OCI-LY1 (cell line): ENCODE results near the gene EPN2.

Experiments used
- H2AFZ ChIP-seq: fragments of 200-600 bp; sonication (generic), shearing (Covaris generic); 2 replicates; pipeline ENCODE4 v1.6.0; 2014; ENCODE audit warnings: antibody characterized with exemption, mild to moderate bottlenecking, low read length
- H3F3A ChIP-seq: fragments of 200-600 bp; sonication (generic), shearing (Covaris generic); 2 replicates; pipeline ENCODE4 v1.6.0; 2014; ENCODE audit warnings: mild to moderate bottlenecking, antibody characterized with exemption, low read length, moderate library complexity; ENCODE audit not compliant: insufficient read depth
- H3K27ac ChIP-seq: fragments of 200-600 bp; sonication (generic); 2 replicates; pipeline ENCODE4 v1.5.1; 2014; ENCODE audit warnings: low read length, mixed run types, mild to moderate bottlenecking, low read depth; ENCODE audit not compliant: poor library complexity, severe bottlenecking
- H3K27me3 ChIP-seq: fragments of 200-600 bp; sonication (generic); 2 replicates; pipeline ENCODE4 v1.6.0; 2014; ENCODE audit warnings: antibody characterized with exemption, mild to moderate bottlenecking, low read length, moderate library complexity; ENCODE audit not compliant: insufficient read depth
- H3K36me3 ChIP-seq: fragments of 200-600 bp; sonication (generic); 2 replicates; pipeline ENCODE4 v1.6.1; 2014; ENCODE audit warnings: mild to moderate bottlenecking, antibody characterized with exemption, low read length, moderate library complexity, mixed read lengths; ENCODE audit not compliant: insufficient read depth
- H3K4me1 ChIP-seq: fragments of 200-600 bp; sonication (generic); 2 replicates; pipeline ENCODE4 v1.5.1; 2014; ENCODE audit warnings: mild to moderate bottlenecking, low read length, moderate library complexity; ENCODE audit not compliant: insufficient read depth, severe bottlenecking
- H3K4me2 ChIP-seq: fragments of 200-600 bp; sonication (generic), shearing (Covaris generic); 2 replicates; pipeline ENCODE4 v1.6.1; 2014; ENCODE audit warnings: low read length
- H3K4me3 ChIP-seq: fragments of 200-600 bp; sonication (generic); 2 replicates; pipeline ENCODE4 v1.5.1; 2014; ENCODE audit warnings: low read length, low read depth, mild to moderate bottlenecking, mixed read lengths; ENCODE audit not compliant: poor library complexity, severe bottlenecking
- H3K79me2 ChIP-seq: fragments of 200-600 bp; shearing (Covaris generic); 2 replicates; pipeline ENCODE4 v1.6.1; 2016; ENCODE audit warnings: mixed run types, low read length, mixed read lengths; ENCODE audit not compliant: insufficient read depth
- H3K9ac ChIP-seq: fragments of 200-600 bp; sonication (generic), shearing (Covaris generic); 2 replicates; pipeline ENCODE4 v1.6.1; 2014; ENCODE audit warnings: mild to moderate bottlenecking, low read length, mixed read lengths
- H3K9me2 ChIP-seq: fragments of 200-600 bp; sonication (generic), shearing (Covaris generic); 2 replicates; pipeline ENCODE4 v1.6.1; 2014; ENCODE audit warnings: low read depth, mild to moderate bottlenecking, low read length, mixed read lengths
- H3K9me3 ChIP-seq: fragments of 200-600 bp; shearing (Covaris generic); 2 replicates; pipeline ENCODE4 v1.6.1; 2014; ENCODE audit warnings: low read length, mixed read lengths
- H4K20me1 ChIP-seq: fragments of 200-600 bp; sonication (generic), shearing (Covaris generic); 2 replicates; pipeline ENCODE4 v1.6.0; 2016; ENCODE audit warnings: mild to moderate bottlenecking, low read length; ENCODE audit not compliant: insufficient read depth
- CTCF ChIP-seq: fragments of 200-600 bp; sonication (generic), shearing (Covaris generic); IDR thresholded peaks from 2 replicates; pipeline ENCODE4 v1.5.1; 2017; ENCODE audit warnings: mild to moderate bottlenecking, antibody characterized with exemption, low read length, moderate library complexity, mixed read lengths
- EZH2 ChIP-seq: fragments of 200-600 bp; sonication (generic), shearing (Covaris generic); IDR thresholded peaks from 2 replicates; pipeline ENCODE4 v1.8.0; 2017; ENCODE audit warnings: borderline replicate concordance, mixed run types, mild to moderate bottlenecking, antibody characterized with exemption, low read length, moderate library complexity, mixed read lengths

Gene EPN2

GRCh38 chr17:19287651-19288050 is 50.5 kb downstream of the EPN2 start:
- no peak overlapping the region for H3K27ac ChIP-seq
- H3K9me3 ChIP-seq: no peaks in the 10 kb centered on the region
- H3K36me3 ChIP-seq: no peaks in the 10 kb centered on the region
- H3F3A ChIP-seq: no peaks in the 10 kb centered on the region
- peaks cover 4% of the 10 kb centered on the region; the same call in 1 of the 2 replicates for H3K27me3 ChIP-seq
- no peak overlapping the region for H2AFZ ChIP-seq
- no peaks in the 10 kb centered on the region for H3K9me2 ChIP-seq
- TF ChIP-seq EZH2 (no peak), CTCF (no peak)
- H4K20me1 ChIP-seq: no peaks in the 10 kb centered on the region
- no peak overlapping the region for H3K9ac ChIP-seq
- no peak overlapping the region for H3K4me3 ChIP-seq
- peaks cover 26% of the 10 kb centered on the region for H3K4me1 ChIP-seq
- no peaks in the 10 kb centered on the region for H3K79me2 ChIP-seq
- H3K4me2 ChIP-seq: no peak overlapping the region

GRCh38 chr17:19288453-19288852 is 51.3 kb downstream of the EPN2 start:
- Histone ChIP-seq H3K9ac (no peak overlapping the region), H3K27ac (no peak overlapping the region), H2AFZ (no peak overlapping the region), H3K79me2 (no peaks in the 10 kb centered on the region), H3K4me1 (peaks cover 26% of the 10 kb centered on the region), H3K9me2 (no peaks in the 10 kb centered on the region), H3F3A (no peaks in the 10 kb centered on the region), H3K4me3 (no peak overlapping the region), H3K36me3 (no peaks in the 10 kb centered on the region), H3K4me2 (no peak overlapping the region), H4K20me1 (no peaks in the 10 kb centered on the region), H3K9me3 (no peaks in the 10 kb centered on the region), H3K27me3 (peaks cover 4% of the 10 kb centered on the region; the same call in 1 of the 2 replicates)
- TF ChIP-seq CTCF: no peak
- no peak for TF ChIP-seq EZH2

GRCh38 chr17:19290066-19290705 is 53.0 kb downstream of the EPN2 start:
- no peak overlapping the region for H2AFZ ChIP-seq
- H3K4me1 ChIP-seq: peaks cover 10% of the 10 kb centered on the region
- no peaks in the 10 kb centered on the region for H3K36me3 ChIP-seq
- no peaks in the 10 kb centered on the region for H3K9me2 ChIP-seq
- no peaks in the 10 kb centered on the region for H4K20me1 ChIP-seq
- H3F3A ChIP-seq: no peaks in the 10 kb centered on the region
- H3K79me2 ChIP-seq: no peaks in the 10 kb centered on the region
- H3K27ac ChIP-seq: no peak overlapping the region
- no peak overlapping the region for H3K9ac ChIP-seq
- no peak overlapping the region for H3K4me3 ChIP-seq
- TF ChIP-seq EZH2: no peak
- no peaks in the 10 kb centered on the region for H3K9me3 ChIP-seq
- no peak overlapping the region for H3K4me2 ChIP-seq
- H3K27me3 ChIP-seq: peaks cover 4% of the 10 kb centered on the region; the same call in 1 of the 2 replicates
